MCF 10A (cell line): ENCODE data around the gene DUS2. TPM values are rescaled to one million over a fixed set of nuclear protein-coding genes. Genes with fewer than 3 reads are reported as not detected.
"Not testable (repeated sequence)": the region's sequence is repeated elsewhere in the genome, so short reads cannot be mapped to it uniquely, and the experiment has no call there.

ENCODE experiments used
- BruUV-seq: library from RNA; stranded (reverse); fragments of 400-500 nt; replicated peaks from 2 replicates; lab custom pipeline; 2021; lab: Mats Ljungman, UMichigan
- CTCF ChIA-PET: fragments of 300-600 bp; sonication (Branson Sonifier 250); formaldehyde crosslinking; extraction: SDS; loops from one replicate; lab custom pipeline; 2021; ENCODE audit warnings: antibody characterized with exemption, inconsistent platforms; lab: Yijun Ruan, JAX
- POLR2A ChIA-PET: fragments of 300-600, 350-650 bp; sonication (Branson Sonifier 250); formaldehyde crosslinking; extraction: SDS; loops from one replicate; lab custom pipeline; 2020; ENCODE audit warnings: antibody characterized with exemption, inconsistent platforms; lab: Yijun Ruan, JAX
- DNase-seq: peaks from one replicate; pipeline ENCODE4 v3.0.0-alpha.2; 2018; ENCODE audit not compliant: unreplicated experiment
- H3K27ac Mint-ChIP-seq: one replicate; pipeline ENCODE4 v1.8.0; 2022; ENCODE audit warnings: mild to moderate bottlenecking, low read depth, mixed read lengths; ENCODE audit not compliant: unreplicated experiment
- H3K27me3 Mint-ChIP-seq: one replicate; pipeline ENCODE4 v1.8.0; 2022; ENCODE audit warnings: mixed read lengths; ENCODE audit not compliant: insufficient read depth, unreplicated experiment
- H3K36me3 Mint-ChIP-seq: one replicate; pipeline ENCODE4 v1.8.0; 2022; ENCODE audit warnings: mild to moderate bottlenecking, moderate library complexity, mixed read lengths; ENCODE audit not compliant: insufficient read depth, unreplicated experiment
- H3K4me1 Mint-ChIP-seq: one replicate; pipeline ENCODE4 v1.8.0; 2022; ENCODE audit warnings: mixed read lengths; ENCODE audit not compliant: insufficient read depth, unreplicated experiment
- H3K4me3 Mint-ChIP-seq: one replicate; pipeline ENCODE4 v1.8.0; 2022; ENCODE audit warnings: mild to moderate bottlenecking, moderate library complexity, mixed read lengths; ENCODE audit not compliant: unreplicated experiment
- H3K9me3 Mint-ChIP-seq: one replicate; pipeline ENCODE4 v1.8.0; 2022; ENCODE audit warnings: mixed read lengths; ENCODE audit not compliant: unreplicated experiment
- intact Hi-C: fragments of 100-400 bp; cut with micrococcal nuclease; formaldehyde crosslinking; loops from 2 replicates; pipeline ENCODE4 v1.14.1; 2022
- total RNA-seq: library from RNA; stranded (reverse); gene quantifications from 2 replicates; pipeline ENCODE4 v1.2.3, GENCODE V29; 2022
- TF ChIP-seq, protein P1 (sequence below): fragments of 200-600 bp; IDR thresholded peaks from one replicate; pipeline ENCODE4 v1.8.0; 2022; ENCODE audit warnings: antibody characterized with exemption, mild to moderate bottlenecking; ENCODE audit not compliant: unreplicated experiment

Gene DUS2
- total RNA-seq, 1 experiment from 2014 or later, result 24.2 TPM

DNA sequence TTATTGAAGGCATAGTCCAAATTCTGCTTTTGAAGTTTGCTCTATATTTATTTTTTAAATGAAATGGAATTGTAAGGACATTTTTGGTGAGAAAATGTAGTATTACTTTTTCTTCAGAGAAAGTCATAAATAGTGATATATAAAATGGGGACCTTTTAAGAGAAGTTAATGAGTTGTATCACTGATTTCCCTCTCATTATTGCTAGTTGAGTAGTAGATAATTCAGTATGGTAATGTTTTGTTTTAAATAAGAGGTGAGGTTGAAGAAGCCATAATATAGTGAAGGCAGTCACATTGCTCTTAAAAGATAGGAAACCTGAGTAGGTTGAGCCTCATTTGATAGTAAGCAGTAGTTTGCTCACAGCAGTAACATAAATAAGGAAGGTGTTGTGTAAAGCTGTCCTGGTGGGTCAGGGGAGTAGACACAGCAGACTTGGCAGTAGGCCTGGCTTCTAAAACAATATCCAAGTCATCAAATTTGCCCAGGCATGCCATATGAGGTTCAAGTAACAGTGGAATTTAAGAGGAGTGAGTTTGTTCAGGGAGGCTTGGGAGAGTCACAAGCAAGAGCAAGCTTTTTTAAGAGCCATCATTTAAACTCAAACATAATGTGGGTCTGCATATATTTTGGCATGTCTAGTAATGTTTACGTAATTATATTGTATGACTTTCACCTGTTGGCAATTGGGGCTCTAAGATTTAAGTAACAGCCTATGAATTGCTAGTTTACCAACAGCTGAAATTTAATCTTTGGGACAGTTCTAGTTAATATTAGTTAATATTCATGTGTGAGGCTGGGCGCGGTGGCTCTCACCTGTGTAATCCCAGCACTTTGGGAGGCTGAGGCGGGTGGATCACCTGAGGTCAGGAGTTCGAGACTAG lies 68.5 kb downstream of the DUS2 start:
- DNase-seq, result peak; percentile 94
- BruUV-seq, result TSS peak; percentile 96
- Mint-ChIP-seq H3K36me3 (peaks cover 6% of the 10 kb centered on the region), H3K4me1 (peaks cover 58% of the 10 kb centered on the region), H3K4me3 (peak overlapping the region; percentile 38), H3K27ac (peak overlapping the region; percentile 89), H3K27me3 (no peaks in the 10 kb centered on the region), H3K9me3 (peaks cover 2% of the 10 kb centered on the region)
- TF ChIP-seq, protein P1, sequence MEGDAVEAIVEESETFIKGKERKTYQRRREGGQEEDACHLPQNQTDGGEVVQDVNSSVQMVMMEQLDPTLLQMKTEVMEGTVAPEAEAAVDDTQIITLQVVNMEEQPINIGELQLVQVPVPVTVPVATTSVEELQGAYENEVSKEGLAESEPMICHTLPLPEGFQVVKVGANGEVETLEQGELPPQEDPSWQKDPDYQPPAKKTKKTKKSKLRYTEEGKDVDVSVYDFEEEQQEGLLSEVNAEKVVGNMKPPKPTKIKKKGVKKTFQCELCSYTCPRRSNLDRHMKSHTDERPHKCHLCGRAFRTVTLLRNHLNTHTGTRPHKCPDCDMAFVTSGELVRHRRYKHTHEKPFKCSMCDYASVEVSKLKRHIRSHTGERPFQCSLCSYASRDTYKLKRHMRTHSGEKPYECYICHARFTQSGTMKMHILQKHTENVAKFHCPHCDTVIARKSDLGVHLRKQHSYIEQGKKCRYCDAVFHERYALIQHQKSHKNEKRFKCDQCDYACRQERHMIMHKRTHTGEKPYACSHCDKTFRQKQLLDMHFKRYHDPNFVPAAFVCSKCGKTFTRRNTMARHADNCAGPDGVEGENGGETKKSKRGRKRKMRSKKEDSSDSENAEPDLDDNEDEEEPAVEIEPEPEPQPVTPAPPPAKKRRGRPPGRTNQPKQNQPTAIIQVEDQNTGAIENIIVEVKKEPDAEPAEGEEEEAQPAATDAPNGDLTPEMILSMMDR, result no peak
- CTCF ChIA-PET, result interaction anchor here (0.6 to 1.2 kb wide), 3 partner anchors 24 to 130 kb away, joined by 3 to 6 read pairs (median 4); no protein-coding TSS in a partner anchor
- POLR2A ChIA-PET, result interaction anchor here (0.6 to 4.6 kb wide), 13 partner anchors 19 to 258 kb away, joined by 3 to 67 read pairs (median 3); partner anchors contain the start of genes DDX28, DUS2, ESRP2 and SLC7A6
- intact Hi-C loops, result loop anchor here (2.0 kb wide), 1 partner anchor 137 kb away; no protein-coding TSS in a partner anchor

DNA sequence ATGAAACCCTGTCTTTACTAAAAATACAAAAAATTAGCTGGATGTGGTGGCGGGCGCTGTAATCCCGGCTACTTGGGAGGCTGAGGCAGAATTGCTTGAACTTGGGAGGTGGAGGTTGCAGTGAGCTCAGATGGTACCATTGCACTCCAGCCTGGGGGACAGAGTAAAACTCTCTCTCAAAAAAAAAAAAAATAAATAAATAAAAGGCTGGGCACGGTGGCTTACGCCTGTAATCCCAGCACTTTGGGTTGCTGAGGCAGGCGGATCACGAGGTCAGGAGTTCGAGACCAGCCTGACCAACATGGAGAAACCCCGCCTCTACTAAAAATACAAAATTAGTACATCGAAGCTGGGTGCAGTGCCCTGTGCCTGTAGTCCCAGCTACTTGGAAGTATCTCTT lies 69.2 kb downstream of the DUS2 start:
- BruUV-seq, H3K9me3 Mint-ChIP-seq, H3K36me3 Mint-ChIP-seq, intact Hi-C loops, DNase-seq, H3K27me3 Mint-ChIP-seq: not testable (repeated sequence)
- Mint-ChIP-seq H3K4me1 (peaks cover 59% of the 10 kb centered on the region), H3K27ac (peak overlapping the region; percentile 89), H3K4me3 (peak overlapping the region; percentile 38)
- POLR2A ChIA-PET, result interaction anchor here (0.9 to 4.6 kb wide), 12 partner anchors 18 to 234 kb away, joined by 3 to 67 read pairs (median 5); partner anchors contain the start of genes DDX28, DUS2, ESRP2 and SLC7A6
- CTCF ChIA-PET, result interaction anchor here (0.6 to 2.8 kb wide), 5 partner anchors 16 to 25 kb away, joined by 6 to 12 read pairs (median 8); no protein-coding TSS in a partner anchor

DNA sequence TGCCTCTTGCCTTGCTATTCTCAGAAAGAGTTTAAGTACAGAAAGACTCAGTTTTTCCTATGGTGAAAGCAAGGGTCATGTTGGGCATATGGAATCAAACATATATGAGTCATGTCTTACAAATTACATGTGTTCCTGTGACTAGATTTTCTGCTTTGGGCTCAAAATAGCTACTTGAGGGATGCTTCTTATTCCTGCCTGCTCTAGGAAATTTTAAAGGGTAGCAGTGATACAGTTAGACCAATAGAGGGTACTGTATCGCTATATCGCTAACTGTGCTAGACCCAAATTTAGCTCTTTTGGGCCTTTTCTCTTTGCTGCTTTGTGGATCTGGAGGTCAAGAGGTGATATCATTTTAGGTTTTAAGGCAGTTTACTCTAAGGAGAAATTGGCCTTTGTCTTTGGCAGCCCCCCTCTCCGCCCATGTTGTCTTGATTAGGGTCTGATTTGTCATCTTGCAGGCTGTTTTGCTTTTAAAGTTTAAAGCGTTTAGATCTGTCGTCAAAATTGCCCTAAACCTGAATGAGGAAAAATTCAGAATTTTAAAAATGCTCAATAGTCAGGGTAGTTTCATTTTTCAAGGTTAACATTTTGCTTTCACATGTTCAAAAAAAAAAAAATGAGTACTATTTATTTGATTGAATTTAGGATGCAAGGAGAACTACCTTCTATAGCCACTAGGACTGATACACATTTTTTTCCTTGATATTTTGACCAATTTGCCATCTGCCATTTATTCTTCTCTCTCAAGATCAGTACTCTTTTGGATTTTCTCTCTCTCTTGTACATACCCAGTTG lies 70.9 kb downstream of the DUS2 start:
- Mint-ChIP-seq H3K27me3 (no peaks in the 10 kb centered on the region), H3K4me3 (no peak overlapping the region), H3K36me3 (peaks cover 6% of the 10 kb centered on the region), H3K4me1 (peaks cover 56% of the 10 kb centered on the region), H3K27ac (peak overlapping the region; percentile 18), H3K9me3 (peaks cover 13% of the 10 kb centered on the region)
- peak; percentile 35 for DNase-seq
- CTCF ChIA-PET, result interaction anchor here (0.6 to 2.8 kb wide), 20 partner anchors 8 to 169 kb away, joined by 3 to 12 read pairs (median 3); no protein-coding TSS in a partner anchor
- intact Hi-C loops, result loop anchor here (1.0 kb wide), 1 partner anchor 135 kb away; no protein-coding TSS in a partner anchor
- POLR2A ChIA-PET, result interaction anchor here (0.6 to 4.6 kb wide), 8 partner anchors 9 to 170 kb away, joined by 3 to 67 read pairs (median 5); partner anchors contain the start of genes ESRP2, NFATC3 and SLC7A6
- TF ChIP-seq, protein P1, result peak; percentile 43
- no TSS peak for BruUV-seq

DNA sequence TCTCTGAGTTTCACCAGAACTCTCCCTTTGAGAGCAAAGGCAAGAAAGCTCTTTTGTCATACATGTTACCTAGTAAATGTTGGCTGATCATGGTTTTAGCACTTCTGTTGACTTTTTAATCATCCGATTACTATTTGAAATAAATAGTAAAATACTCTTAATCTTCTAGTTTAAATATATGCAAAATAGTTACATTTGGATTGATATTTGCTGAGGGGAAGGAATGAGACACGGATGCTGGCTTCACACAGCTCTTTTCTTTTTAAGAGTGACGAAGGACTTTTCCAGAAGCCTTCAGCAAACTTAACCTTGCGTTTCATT lies 71.5 kb downstream of the DUS2 start:
- no peak for DNase-seq
- no peak overlapping the region for H3K4me3 Mint-ChIP-seq
- H3K27me3 Mint-ChIP-seq, result no peaks in the 10 kb centered on the region
- peaks cover 53% of the 10 kb centered on the region for H3K4me1 Mint-ChIP-seq
- BruUV-seq, result no TSS peak
- H3K9me3 Mint-ChIP-seq, result peaks cover 13% of the 10 kb centered on the region
- ChIA-PET CTCF (interaction anchor here (0.7 to 2.8 kb wide), 10 partner anchors 9 to 136 kb away, joined by 3 to 12 read pairs (median 4); no protein-coding TSS in a partner anchor), POLR2A (interaction anchor here (0.6 to 4.6 kb wide), 4 partner anchors 11 to 141 kb away, joined by 3 to 67 read pairs (median 5); partner anchors contain the start of gene ESRP2)
- H3K36me3 Mint-ChIP-seq, result peaks cover 6% of the 10 kb centered on the region
- intact Hi-C loops, result loop anchor here (1.0 kb wide), 1 partner anchor 135 kb away; no protein-coding TSS in a partner anchor
- TF ChIP-seq, protein P1, result no peak
- H3K27ac Mint-ChIP-seq, result peak overlapping the region; percentile 18
